Cardiac ventricle fibroblast (primary cell): ENCODE measurements around the gene TAS2R30. TPM values are rescaled to one million over a fixed set of nuclear protein-coding genes. Genes with fewer than 3 reads are reported as not detected.

ENCODE experiments used
- total RNA-seq: library from RNA; depleted of rRNA; stranded (reverse); fragments of >200 nt; gene quantifications from 2 replicates; pipeline ENCODE4 v1.2.3, GENCODE V29; 2015

Gene TAS2R30, protein sequence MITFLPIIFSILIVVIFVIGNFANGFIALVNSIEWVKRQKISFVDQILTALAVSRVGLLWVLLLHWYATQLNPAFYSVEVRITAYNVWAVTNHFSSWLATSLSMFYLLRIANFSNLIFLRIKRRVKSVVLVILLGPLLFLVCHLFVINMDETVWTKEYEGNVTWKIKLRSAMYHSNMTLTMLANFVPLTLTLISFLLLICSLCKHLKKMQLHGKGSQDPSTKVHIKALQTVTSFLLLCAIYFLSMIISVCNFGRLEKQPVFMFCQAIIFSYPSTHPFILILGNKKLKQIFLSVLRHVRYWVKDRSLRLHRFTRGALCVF
- 0.59 and 1.8 TPM in 2 replicates for total RNA-seq

GRCh38 chr12:11134305-11134704 is at the start of gene TAS2R30:
TSS of gene TAS2R30 (minus strand) at chr12:11134644. CDS start at chr12:11134244, 400 bp downstream.

DNA sequence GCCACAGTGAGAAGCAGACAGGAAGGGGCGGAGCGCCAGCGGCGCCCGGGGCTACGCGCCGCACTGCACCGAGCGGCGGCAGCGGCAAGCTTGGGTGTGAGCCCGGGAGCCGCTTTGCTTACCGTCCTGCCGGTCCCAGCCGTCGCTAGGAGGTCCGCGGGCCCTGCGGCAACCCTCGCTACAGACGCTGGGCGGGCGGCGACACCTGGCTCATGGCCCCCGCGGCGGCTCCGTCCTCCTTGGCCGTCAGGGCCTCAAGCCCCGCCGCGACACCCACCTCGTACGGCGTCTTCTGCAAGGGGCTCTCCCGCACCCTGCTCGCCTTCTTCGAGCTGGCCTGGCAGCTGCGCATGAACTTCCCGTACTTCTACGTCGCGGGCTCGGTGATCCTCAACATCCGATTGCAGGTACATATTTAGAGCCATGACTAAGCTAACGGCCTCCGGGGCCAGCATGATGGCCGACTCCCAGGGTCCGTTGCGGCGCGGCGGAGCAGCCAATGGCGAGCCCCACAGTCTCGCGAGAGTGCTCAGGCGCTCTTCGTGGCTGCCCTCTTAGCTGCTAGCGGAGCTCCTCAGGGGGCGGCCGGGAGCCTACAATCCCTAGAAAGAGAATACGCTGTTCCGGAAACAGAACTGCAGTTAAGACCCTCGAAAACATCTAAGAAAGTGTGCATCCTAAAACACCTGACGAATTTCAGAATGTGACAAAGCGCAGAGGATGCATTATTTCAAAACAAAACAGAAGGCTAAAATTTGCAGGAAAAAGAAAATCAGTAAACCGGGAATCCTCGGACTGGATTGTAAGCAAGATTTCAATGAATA is 36.9 kb upstream of the TAS2R30 start, which contains the start of gene SMIM10L1:
SMIM10L1 (plus strand) TSS at position 50 of the 824 bp plus-strand sequence; CDS start at position 213, 163 bp downstream.

DNA sequence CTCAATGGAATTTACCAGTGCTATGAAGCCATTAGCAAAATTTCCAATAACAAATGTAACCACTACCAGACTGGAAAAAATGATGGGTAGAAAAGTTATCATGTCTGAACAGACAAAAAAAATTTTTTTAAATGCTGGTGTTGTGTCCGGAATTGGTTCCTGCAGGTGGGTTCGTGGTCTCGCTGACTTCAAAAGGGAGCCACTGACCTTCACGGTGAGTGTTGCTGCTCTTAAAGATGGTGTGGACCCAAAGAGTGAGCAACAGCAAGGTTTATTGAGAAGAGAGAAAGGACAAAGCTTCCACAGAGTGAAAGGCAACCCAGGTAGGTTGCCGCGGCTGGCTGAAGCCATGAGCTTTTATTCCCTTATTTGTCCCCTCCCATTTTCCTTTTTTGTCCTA is 42.3 kb downstream of the TAS2R30 start, which contains the start of gene TAS2R43:
TAS2R43 (minus strand) TSS at position 186 of the 400 bp plus-strand sequence; CDS start at position 102, 84 bp downstream.

Other genes starting within 250 kb of the TAS2R30 start
- 0.15 and 0.37 TPM in 2 replicates for gene TAS2R13, start 225.1 kb downstream of the TAS2R30 start, total RNA-seq
- 1.1 TPM in 1 of 2 replicates, not detected in the other for gene PRH2, start 205.4 kb downstream of the TAS2R30 start, total RNA-seq
- 0.98 and 1.6 TPM in 2 replicates for gene TAS2R14, start 195.4 kb downstream of the TAS2R30 start, total RNA-seq
- 2.1 and 2.7 TPM in 2 replicates for gene TAS2R50, start 147.7 kb downstream of the TAS2R30 start, total RNA-seq
- gene TAS2R20, start 136.3 kb downstream of the TAS2R30 start, total RNA-seq = 0.62 and 1.0 TPM in 2 replicates
- gene TAS2R19, start 112.0 kb downstream of the TAS2R30 start, total RNA-seq = 0.94 and 0.98 TPM in 2 replicates
- gene TAS2R31, start 103.2 kb downstream of the TAS2R30 start, total RNA-seq = 0.44 and 2.4 TPM in 2 replicates
- 1.5 TPM in 1 of 2 replicates, not detected in the other for gene TAS2R46, start 72.3 kb downstream of the TAS2R30 start, total RNA-seq
- not detected in 2 replicates for gene TAS2R43, start 42.3 kb downstream of the TAS2R30 start, total RNA-seq
- 6.4 and 7.7 TPM in 2 replicates for gene SMIM10L1, start 36.5 kb upstream of the TAS2R30 start, total RNA-seq
- gene TAS2R42, start 52.3 kb upstream of the TAS2R30 start, total RNA-seq = not detected in 2 replicates
- not detected in 2 replicates for gene PRB3, start 135.1 kb upstream of the TAS2R30 start, total RNA-seq
- gene PRB4, start 175.8 kb upstream of the TAS2R30 start, total RNA-seq = not detected in 2 replicates